Measurements from ENCODE around the gene PXDC1. TPM values are rescaled to one million over a fixed set of nuclear protein-coding genes. Genes with fewer than 3 reads are reported as not detected.

PXDC1 gene
- total RNA-seq, 4 donors from 2014 or later: 73.5 to 102 (median 82.7) TPM

DNA sequence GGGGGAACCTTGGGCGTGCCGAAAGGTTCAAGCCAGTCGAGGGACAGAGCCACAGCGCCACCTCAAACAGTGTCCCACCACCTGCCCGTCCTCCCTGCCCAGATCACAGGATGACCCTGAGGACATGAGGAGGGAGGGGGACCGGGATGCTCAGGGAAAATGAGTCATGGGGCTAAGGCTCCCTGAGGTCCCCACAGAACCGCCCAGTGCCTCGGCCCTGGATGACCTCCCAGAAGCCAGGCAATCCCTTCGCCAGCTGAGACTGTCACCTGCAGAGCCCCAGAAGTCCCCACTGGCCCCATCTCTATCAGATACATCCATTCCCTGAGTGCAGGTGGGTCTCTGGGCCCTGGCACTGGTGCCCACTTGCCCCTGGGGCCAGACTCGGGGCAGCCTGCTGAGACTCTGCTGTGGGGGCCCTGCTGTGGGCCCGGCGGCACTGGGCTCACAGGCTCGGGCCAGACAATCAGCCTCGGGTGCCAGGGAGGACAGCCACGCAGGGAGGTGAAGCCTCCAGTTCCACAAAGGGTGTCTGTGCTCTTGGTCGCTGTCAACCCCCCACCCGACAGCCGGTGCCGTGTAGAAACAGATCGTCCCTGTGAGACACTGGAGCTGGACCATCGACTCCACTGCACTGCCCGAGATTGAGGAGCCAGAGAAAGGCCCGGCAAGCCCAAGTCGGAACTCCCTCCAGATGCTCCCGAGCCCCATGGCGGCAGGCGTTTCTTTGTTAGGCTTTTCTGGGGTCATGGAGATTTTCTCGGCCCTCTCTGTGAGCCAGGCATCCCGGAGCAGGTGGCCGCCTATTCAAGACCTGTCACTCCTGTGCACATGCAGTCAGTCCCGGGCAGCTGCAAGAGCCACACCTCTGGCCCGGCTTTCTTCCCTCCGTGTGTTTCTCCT lies 26.1 kb downstream of the PXDC1 start:
- Histone ChIP-seq H3K36me3 (peaks cover 44 to 46% of the 10 kb centered on the region in 2 donors), H3K4me1 (peaks cover 0 to 35% of the 10 kb centered on the region in 2 donors), H3K4me3 (replicated peaks in 1 of 3) (no peak overlapping the region), H3K27me3 (no peaks in the 10 kb centered on the region), H3K27ac (peak overlapping the region in 1 of 3 donors; percentile 2), H3K9me3 (no peaks in the 10 kb centered on the region)
- no peak for DNase-seq
- no peak for TF ChIP-seq POLR2A (IDR thresholded peaks at IDR 0.05)
- TF ChIP-seq, protein P1, sequence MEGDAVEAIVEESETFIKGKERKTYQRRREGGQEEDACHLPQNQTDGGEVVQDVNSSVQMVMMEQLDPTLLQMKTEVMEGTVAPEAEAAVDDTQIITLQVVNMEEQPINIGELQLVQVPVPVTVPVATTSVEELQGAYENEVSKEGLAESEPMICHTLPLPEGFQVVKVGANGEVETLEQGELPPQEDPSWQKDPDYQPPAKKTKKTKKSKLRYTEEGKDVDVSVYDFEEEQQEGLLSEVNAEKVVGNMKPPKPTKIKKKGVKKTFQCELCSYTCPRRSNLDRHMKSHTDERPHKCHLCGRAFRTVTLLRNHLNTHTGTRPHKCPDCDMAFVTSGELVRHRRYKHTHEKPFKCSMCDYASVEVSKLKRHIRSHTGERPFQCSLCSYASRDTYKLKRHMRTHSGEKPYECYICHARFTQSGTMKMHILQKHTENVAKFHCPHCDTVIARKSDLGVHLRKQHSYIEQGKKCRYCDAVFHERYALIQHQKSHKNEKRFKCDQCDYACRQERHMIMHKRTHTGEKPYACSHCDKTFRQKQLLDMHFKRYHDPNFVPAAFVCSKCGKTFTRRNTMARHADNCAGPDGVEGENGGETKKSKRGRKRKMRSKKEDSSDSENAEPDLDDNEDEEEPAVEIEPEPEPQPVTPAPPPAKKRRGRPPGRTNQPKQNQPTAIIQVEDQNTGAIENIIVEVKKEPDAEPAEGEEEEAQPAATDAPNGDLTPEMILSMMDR (IDR thresholded peaks at IDR 0.05): no peak
- 93 to 94% methylated on average over 22 to 23 of the region's 33 CpGs for WGBS, 2 donors
- intact Hi-C loops (cut with DNase I): no loop called here

- 72 to 85% methylated on average over 11 to 18 of the region's 22 CpGs for WGBS, 2 donors
- DNase-seq: no peak
- no peaks in the 10 kb centered on the region for H3K9me3 ChIP-seq
- intact Hi-C loops (cut with DNase I): no loop called here
- TF ChIP-seq, protein P1 (IDR thresholded peaks at IDR 0.05): no peak
- no peak for TF ChIP-seq POLR2A (IDR thresholded peaks at IDR 0.05)
- no peak overlapping the region for H3K4me3 ChIP-seq (replicated peaks in 1 of 3)
- H3K27me3 ChIP-seq: no peaks in the 10 kb centered on the region
- H3K4me1 ChIP-seq: peaks cover 0 to 27% of the 10 kb centered on the region in 2 donors
- H3K27ac ChIP-seq: peak overlapping the region in 1 of 3 donors; percentile 2
- H3K36me3 ChIP-seq: peaks cover 40 to 45% of the 10 kb centered on the region in 2 donors
These were observed 26.9 kb downstream of the PXDC1 start for GRCh38 chr6:3724451-3725144.

GRCh38 chr6:3723966-3724365 lies 27.5 kb downstream of the PXDC1 start:
- Histone ChIP-seq H3K27me3 (no peaks in the 10 kb centered on the region), H3K9me3 (no peaks in the 10 kb centered on the region), H3K4me1 (peaks cover 0 to 26% of the 10 kb centered on the region in 2 donors), H3K27ac (no peak overlapping the region), H3K36me3 (peaks cover 40 to 45% of the 10 kb centered on the region in 2 donors), H3K4me3 (replicated peaks in 1 of 3) (no peak overlapping the region)
- intact Hi-C loops (cut with DNase I): no loop called here
- 87 to 89% methylated on average over 16 to 18 of the region's 18 CpGs for WGBS, 2 donors
- DNase-seq: no peak
- TF ChIP-seq, protein P1 (IDR thresholded peaks at IDR 0.05): no peak
- TF ChIP-seq POLR2A (IDR thresholded peaks at IDR 0.05): no peak

DNA sequence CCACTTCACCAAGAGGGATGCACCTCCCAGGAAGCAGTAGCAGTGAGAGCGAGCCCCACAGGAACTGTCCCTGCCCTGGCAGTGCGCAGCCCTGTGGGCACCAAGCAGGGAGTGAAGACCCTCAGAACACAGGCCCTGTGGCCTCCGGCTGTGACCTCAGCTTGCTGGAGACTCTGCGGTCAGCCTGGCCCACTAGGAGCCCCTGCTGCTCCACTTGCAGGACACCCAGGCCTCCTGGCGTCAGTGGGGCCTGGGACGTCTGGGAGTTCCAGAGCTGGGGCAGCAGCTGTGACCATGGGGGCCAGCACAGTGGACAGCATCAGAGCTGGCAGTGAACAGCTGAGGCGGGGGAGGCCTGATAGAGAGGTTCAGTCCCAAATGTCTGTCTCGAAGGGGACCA lies 28.3 kb downstream of the PXDC1 start:
- intact Hi-C loops (cut with DNase I): no loop called here
- H3K27me3 ChIP-seq: no peaks in the 10 kb centered on the region
- WGBS, 2 donors: 92 to 93% methylated on average over 4 to 8 of the region's 8 CpGs
- H3K27ac ChIP-seq: peak overlapping the region in 1 of 3 donors; percentile 24
- no peak for TF ChIP-seq POLR2A (IDR thresholded peaks at IDR 0.05)
- TF ChIP-seq, protein P1 (IDR thresholded peaks at IDR 0.05): no peak
- no peaks in the 10 kb centered on the region for H3K9me3 ChIP-seq
- peaks cover 40 to 45% of the 10 kb centered on the region in 2 donors for H3K36me3 ChIP-seq
- no peak overlapping the region for H3K4me3 ChIP-seq (replicated peaks in 1 of 3)
- peaks cover 0 to 26% of the 10 kb centered on the region in 2 donors for H3K4me1 ChIP-seq
- no peak for DNase-seq

Data from thyroid gland (tissue), 4 donors.